Natural killer cell (primary cell): ENCODE results near the gene POP7. TPM values are rescaled to one million over a fixed set of nuclear protein-coding genes. Genes with fewer than 3 reads are reported as not detected.
"Not testable (repeated sequence)": the region's sequence is repeated elsewhere in the genome, so short reads cannot be mapped to it uniquely, and the experiment has no call there.

ENCODE experiments used
- ATAC-seq, 3 donors: fragments of 150-1000 bp in 2 of 3; fragments of 200-7000 bp in 1 of 3; cut with Tn5 transposase; 1 replicate in 1 of 3; 2 replicates in 2 of 3; pipeline ENCODE4 v1.10.0; 2021; ENCODE audit warnings: mild to moderate bottlenecking in 2 of 3, moderate library complexity in 2 of 3
- DNase-seq, 2 donors: peaks; one replicate each; pipeline versions ENCODE4 v3.0.0 to v3.0.0-alpha.2; 2013 to 2021; ENCODE audit warnings: mixed read lengths in 1 of 2
- H3K27ac ChIP-seq: one replicate; pipeline ENCODE4 v1.5.1; 2013; ENCODE audit warnings: mild to moderate bottlenecking, low read length
- H3K27me3 ChIP-seq: one replicate; pipeline ENCODE4 v1.6.1; 2013; ENCODE audit warnings: low read length; ENCODE audit not compliant: control insufficient read depth, insufficient read depth
- H3K36me3 ChIP-seq: one replicate; pipeline ENCODE4 v1.6.1; 2013; ENCODE audit warnings: low read length; ENCODE audit not compliant: control insufficient read depth, insufficient read depth
- H3K4me1 ChIP-seq: one replicate; pipeline ENCODE4 v1.6.1; 2013; ENCODE audit warnings: low read length; ENCODE audit not compliant: control insufficient read depth, insufficient read depth
- H3K4me3 ChIP-seq: one replicate; pipeline ENCODE4 v1.5.1; 2013; ENCODE audit warnings: low read length
- H3K9me3 ChIP-seq: one replicate; pipeline ENCODE4 v1.6.1; 2013; ENCODE audit warnings: low read length; ENCODE audit not compliant: control insufficient read depth, insufficient read depth
- H3K27ac Mint-ChIP-seq, 2 donors: one replicate each; pipeline ENCODE4 v1.8.0; 2022; ENCODE audit warnings: mild to moderate bottlenecking in 2 of 2, mixed read lengths in 2 of 2, moderate library complexity in 1 of 2
- H3K27me3 Mint-ChIP-seq, 2 donors: one replicate each; pipeline ENCODE4 v1.8.0; 2022; ENCODE audit warnings: low read depth in 2 of 2, mixed read lengths in 2 of 2
- H3K36me3 Mint-ChIP-seq: one replicate; pipeline ENCODE4 v1.8.0; 2022; ENCODE audit warnings: mixed read lengths
- H3K4me1 Mint-ChIP-seq, 2 donors: one replicate each; pipeline ENCODE4 v1.8.0; 2022; ENCODE audit warnings: mixed read lengths in 2 of 2
- H3K4me3 Mint-ChIP-seq: one replicate; pipeline ENCODE4 v1.8.0; 2022; ENCODE audit warnings: mild to moderate bottlenecking, moderate library complexity, mixed read lengths
- H3K9me3 Mint-ChIP-seq, 2 donors: one replicate each; pipeline ENCODE4 v1.8.0; 2022; ENCODE audit warnings: mixed read lengths in 2 of 2
- WGBS: methylation state at CpG from one replicate; pipeline ENCODE4 v1.1.7; 2013; ENCODE audit warnings: missing lambda C conversion rate; ENCODE audit not compliant: insufficient coverage; 5-methylcytosine and 5-hydroxymethylcytosine counted together
- intact Hi-C: fragments of 100-400 bp; cut with micrococcal nuclease; formaldehyde crosslinking; loops from one replicate; pipeline ENCODE4 v1.14.2; 2022
- total RNA-seq, 4 donors: library from RNA; stranded (reverse); fragments of 120-200 nt in 1 of 4; gene quantifications; one replicate each; pipeline versions ENCODE4 v1.2.3 to v1.2.4, GENCODE V29; 2013 to 2022
- TF ChIP-seq, protein P1 (sequence below): fragments of 200-600 bp; IDR thresholded peaks from one replicate; pipeline ENCODE4 v1.8.0; 2022; ENCODE audit warnings: antibody characterized with exemption

POP7 gene
- total RNA-seq, 3 donors from 2014 or later (not counting 1 experiment from before 2014, with no cell fraction given), result 17.6 to 22.1 (median 17.6) TPM

DNA sequence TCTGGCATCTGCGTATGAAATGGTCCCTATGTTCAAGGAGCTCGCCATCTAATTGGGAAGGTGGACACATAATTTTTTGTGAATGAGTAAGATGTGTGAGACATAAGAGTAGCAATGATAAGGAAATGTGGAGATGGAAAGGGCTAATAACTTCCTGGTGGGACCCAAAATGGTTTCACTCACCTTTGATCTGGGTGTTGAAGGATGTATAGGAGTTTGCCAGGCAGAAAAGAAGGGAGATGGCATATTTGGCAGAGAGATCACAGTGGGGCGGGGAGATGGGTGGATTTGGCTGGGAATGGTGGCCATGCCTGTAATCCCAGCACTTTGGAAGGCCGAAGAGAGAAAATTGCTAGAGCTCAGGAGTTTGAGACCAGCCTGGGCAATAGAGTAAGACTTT lies 4.5 kb downstream of the POP7 start:
- no peak overlapping the region for H3K27ac ChIP-seq
- DNase-seq, result no peak
- intact Hi-C loops, result no loop called here
- no peak overlapping the region for H3K4me3 Mint-ChIP-seq
- H3K4me3 ChIP-seq, result no peak overlapping the region
- no peaks in the 10 kb centered on the region for H3K36me3 Mint-ChIP-seq
- H3K27me3 ChIP-seq, result no peaks in the 10 kb centered on the region
- H3K27ac Mint-ChIP-seq, result no peak overlapping the region
- no peaks in the 10 kb centered on the region for H3K36me3 ChIP-seq
- no peaks in the 10 kb centered on the region for H3K27me3 Mint-ChIP-seq
- no peaks in the 10 kb centered on the region for H3K9me3 ChIP-seq
- TF ChIP-seq, protein P1, sequence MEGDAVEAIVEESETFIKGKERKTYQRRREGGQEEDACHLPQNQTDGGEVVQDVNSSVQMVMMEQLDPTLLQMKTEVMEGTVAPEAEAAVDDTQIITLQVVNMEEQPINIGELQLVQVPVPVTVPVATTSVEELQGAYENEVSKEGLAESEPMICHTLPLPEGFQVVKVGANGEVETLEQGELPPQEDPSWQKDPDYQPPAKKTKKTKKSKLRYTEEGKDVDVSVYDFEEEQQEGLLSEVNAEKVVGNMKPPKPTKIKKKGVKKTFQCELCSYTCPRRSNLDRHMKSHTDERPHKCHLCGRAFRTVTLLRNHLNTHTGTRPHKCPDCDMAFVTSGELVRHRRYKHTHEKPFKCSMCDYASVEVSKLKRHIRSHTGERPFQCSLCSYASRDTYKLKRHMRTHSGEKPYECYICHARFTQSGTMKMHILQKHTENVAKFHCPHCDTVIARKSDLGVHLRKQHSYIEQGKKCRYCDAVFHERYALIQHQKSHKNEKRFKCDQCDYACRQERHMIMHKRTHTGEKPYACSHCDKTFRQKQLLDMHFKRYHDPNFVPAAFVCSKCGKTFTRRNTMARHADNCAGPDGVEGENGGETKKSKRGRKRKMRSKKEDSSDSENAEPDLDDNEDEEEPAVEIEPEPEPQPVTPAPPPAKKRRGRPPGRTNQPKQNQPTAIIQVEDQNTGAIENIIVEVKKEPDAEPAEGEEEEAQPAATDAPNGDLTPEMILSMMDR, result no peak
- H3K4me1 ChIP-seq, result peaks cover 10% of the 10 kb centered on the region
- H3K4me1 Mint-ChIP-seq, result peaks cover 6 to 21% of the 10 kb centered on the region in 2 donors
- no peaks in the 10 kb centered on the region for H3K9me3 Mint-ChIP-seq
- WGBS, result over 99% methylated on average over 4 of the region's 4 CpGs
- no peak for ATAC-seq

DNA sequence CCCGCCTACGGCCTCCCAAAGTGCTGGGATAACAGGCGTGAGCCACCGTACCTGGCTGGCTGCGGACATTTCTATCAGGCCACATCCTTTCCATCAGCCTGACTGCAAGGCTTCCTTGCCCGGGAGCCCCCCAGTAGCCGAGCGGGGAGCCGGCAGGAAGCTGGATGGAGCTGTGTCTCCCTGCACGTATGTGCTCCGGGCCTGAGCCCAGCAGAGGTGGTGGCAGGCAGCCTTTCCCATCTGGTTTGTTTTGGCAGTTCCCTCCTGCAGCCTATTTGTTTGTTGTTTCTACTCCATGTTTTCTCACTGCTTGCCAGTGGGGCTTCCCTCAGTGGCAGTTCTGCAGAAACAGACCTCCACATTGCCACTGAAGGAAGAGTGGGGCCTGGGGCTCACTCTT lies 5.4 kb downstream of the POP7 start:
- H3K9me3 ChIP-seq, result no peaks in the 10 kb centered on the region
- peaks cover 6 to 12% of the 10 kb centered on the region in 2 donors for H3K4me1 Mint-ChIP-seq
- H3K9me3 Mint-ChIP-seq, result no peaks in the 10 kb centered on the region
- H3K4me3 Mint-ChIP-seq, result no peak overlapping the region
- H3K27me3 ChIP-seq, result no peaks in the 10 kb centered on the region
- WGBS, result 96% methylated on average over 11 of the region's 11 CpGs
- H3K27ac Mint-ChIP-seq, result no peak overlapping the region
- ATAC-seq (no peak), DNase-seq (no peak)
- no peak overlapping the region for H3K4me3 ChIP-seq
- H3K4me1 ChIP-seq, result peaks cover 8% of the 10 kb centered on the region
- intact Hi-C loops, result no loop called here
- TF ChIP-seq, protein P1, result no peak
- no peaks in the 10 kb centered on the region for H3K36me3 Mint-ChIP-seq
- no peaks in the 10 kb centered on the region for H3K27me3 Mint-ChIP-seq
- H3K36me3 ChIP-seq, result no peaks in the 10 kb centered on the region
- H3K27ac ChIP-seq, result no peak overlapping the region

DNA sequence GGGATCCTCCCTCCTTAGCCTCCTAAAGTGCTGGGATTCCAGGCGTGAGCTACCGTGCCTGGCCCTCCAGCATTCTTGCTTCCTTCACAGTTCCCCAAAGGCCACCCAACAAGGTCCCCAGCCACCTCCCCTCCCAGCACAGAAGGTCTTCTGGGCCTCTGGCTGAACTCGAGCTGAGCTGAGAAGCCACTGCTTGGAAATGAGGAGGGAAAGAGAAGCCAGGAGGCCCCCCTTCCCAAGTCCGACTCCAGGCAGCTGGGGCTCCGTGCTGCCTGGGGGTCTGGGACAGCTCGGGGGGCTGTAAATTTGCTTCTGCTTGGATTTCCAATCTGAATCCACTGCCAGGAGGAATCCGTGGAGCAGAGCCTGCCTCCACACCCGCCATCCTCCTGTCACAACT lies 8.8 kb downstream of the POP7 start:
- 85% methylated on average over 8 of the region's 8 CpGs for WGBS
- ATAC-seq (no peak), DNase-seq (no peak)
- H3K27me3 ChIP-seq, result peaks cover 4% of the 10 kb centered on the region
- H3K27ac ChIP-seq, result no peak overlapping the region
- no peak overlapping the region for H3K4me3 ChIP-seq
- H3K9me3 ChIP-seq, result peaks cover 4% of the 10 kb centered on the region
- Mint-ChIP-seq H3K4me1 (no peaks in the 10 kb centered on the region), H3K27me3 (peaks cover 15 to 23% of the 10 kb centered on the region in 2 donors), H3K36me3 (no peaks in the 10 kb centered on the region), H3K4me3 (no peak overlapping the region), H3K27ac (no peak overlapping the region), H3K9me3 (peaks cover 0 to 5% of the 10 kb centered on the region in 2 donors)
- intact Hi-C loops, result no loop called here
- H3K36me3 ChIP-seq, result no peaks in the 10 kb centered on the region
- TF ChIP-seq, protein P1, result no peak
- no peaks in the 10 kb centered on the region for H3K4me1 ChIP-seq

DNA sequence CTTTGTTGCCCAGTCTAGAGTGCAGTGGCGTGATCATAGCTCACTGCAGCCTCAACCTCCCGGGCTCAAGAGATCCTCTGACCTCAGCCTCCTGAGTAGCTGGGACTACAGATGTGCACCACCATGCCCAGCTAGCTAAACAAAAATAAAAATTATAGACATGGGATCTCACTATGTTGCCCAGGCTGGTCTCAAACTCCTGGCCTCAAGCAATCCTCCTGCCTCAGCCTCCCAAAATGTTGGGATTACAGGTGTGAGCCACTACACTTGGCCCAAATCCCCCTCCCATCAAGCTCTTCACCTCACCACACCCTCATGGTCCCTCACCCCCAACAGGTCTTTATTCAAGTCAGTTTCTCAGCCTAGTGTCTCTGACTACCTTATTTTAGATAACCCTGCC lies 11.2 kb downstream of the POP7 start:
- H3K27ac Mint-ChIP-seq, DNase-seq, H3K36me3 Mint-ChIP-seq, ATAC-seq, H3K4me3 ChIP-seq, H3K9me3 ChIP-seq, H3K36me3 ChIP-seq, H3K4me1 ChIP-seq, H3K4me1 Mint-ChIP-seq, H3K9me3 Mint-ChIP-seq, H3K4me3 Mint-ChIP-seq, intact Hi-C loops, H3K27ac ChIP-seq: not testable (repeated sequence)
- peaks cover 17% of the 10 kb centered on the region for H3K27me3 ChIP-seq
- H3K27me3 Mint-ChIP-seq, result peaks cover 30 to 38% of the 10 kb centered on the region in 2 donors
- WGBS, result 96% methylated on average over 2 of the region's 2 CpGs
